Suprapubic skin (tissue), 4 donors: Measurements from ENCODE around the gene BCAM.

Source experiments
- EP300 ChIP-seq: sonication (generic); formaldehyde crosslinking; IDR thresholded peaks from one replicate; pipeline ENCODE4 v1.6.1; 2017; ENCODE audit warnings: antibody characterized with exemption
- POLR2A ChIP-seq, 2 donors: fragments of 450-650 bp; IDR thresholded peaks; one replicate each; pipeline ENCODE4 v1.6.1; 2017; ENCODE audit warnings: antibody characterized with exemption in 2 of 2, mild to moderate bottlenecking in 2 of 2, moderate library complexity in 2 of 2
- POLR2AphosphoS5 ChIP-seq, 3 donors: sonication (generic); formaldehyde crosslinking; IDR thresholded peaks; one replicate each; pipeline ENCODE4 v1.6.1; 2017; ENCODE audit warnings: antibody characterized with exemption in 3 of 3
- TF ChIP-seq, protein P1 (sequence below), 2 donors: fragments of 200-600 bp in 1 of 2; fragments of 450-650 bp in 1 of 2; sonication (generic) in 1 of 2; IDR thresholded peaks; one replicate each; pipeline ENCODE4 v1.5.1; 2016 to 2019; ENCODE audit warnings: antibody characterized with exemption in 2 of 2, mild to moderate bottlenecking in 1 of 2, moderate library complexity in 1 of 2

- TF ChIP-seq, protein P1, sequence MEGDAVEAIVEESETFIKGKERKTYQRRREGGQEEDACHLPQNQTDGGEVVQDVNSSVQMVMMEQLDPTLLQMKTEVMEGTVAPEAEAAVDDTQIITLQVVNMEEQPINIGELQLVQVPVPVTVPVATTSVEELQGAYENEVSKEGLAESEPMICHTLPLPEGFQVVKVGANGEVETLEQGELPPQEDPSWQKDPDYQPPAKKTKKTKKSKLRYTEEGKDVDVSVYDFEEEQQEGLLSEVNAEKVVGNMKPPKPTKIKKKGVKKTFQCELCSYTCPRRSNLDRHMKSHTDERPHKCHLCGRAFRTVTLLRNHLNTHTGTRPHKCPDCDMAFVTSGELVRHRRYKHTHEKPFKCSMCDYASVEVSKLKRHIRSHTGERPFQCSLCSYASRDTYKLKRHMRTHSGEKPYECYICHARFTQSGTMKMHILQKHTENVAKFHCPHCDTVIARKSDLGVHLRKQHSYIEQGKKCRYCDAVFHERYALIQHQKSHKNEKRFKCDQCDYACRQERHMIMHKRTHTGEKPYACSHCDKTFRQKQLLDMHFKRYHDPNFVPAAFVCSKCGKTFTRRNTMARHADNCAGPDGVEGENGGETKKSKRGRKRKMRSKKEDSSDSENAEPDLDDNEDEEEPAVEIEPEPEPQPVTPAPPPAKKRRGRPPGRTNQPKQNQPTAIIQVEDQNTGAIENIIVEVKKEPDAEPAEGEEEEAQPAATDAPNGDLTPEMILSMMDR (IDR thresholded peaks at IDR 0.05): no peak
- no peak for TF ChIP-seq POLR2AphosphoS5 (IDR thresholded peaks at IDR 0.05)
- no peak for TF ChIP-seq POLR2A (IDR thresholded peaks at IDR 0.05)
- TF ChIP-seq EP300: no peak
Measured at GRCh38 chr19:44807652-44808462, 1.0 kb upstream of the BCAM start.
